Thoracic aorta (tissue), 2 donors: ENCODE results near the gene IWS1. TPM values are rescaled to one million over a fixed set of nuclear protein-coding genes. Genes with fewer than 3 reads are reported as not detected.
"Not testable (repeated sequence)": the region's sequence is repeated elsewhere in the genome, so short reads cannot be mapped to it uniquely, and the experiment has no call there.

Experiments used
- ATAC-seq: fragments of 150-250 bp; one replicate; pipeline ENCODE4 v1.8.0; 2017; ENCODE audit warnings: low read depth; ENCODE audit not compliant: insufficient number of reproducible peaks, low FRiP score
- DNase-seq: peaks from one replicate; pipeline ENCODE4 v3.0.0-alpha.2; 2020; ENCODE audit warnings: low spot score
- H3K27ac ChIP-seq, 2 donors: fragments of 200-600 bp; sonication (generic); 1 replicate in 1 of 2; 2 replicates in 1 of 2; pipeline ENCODE4 v1.5.1; 2016; ENCODE audit warnings: mild to moderate bottlenecking in 2 of 2, moderate library complexity in 2 of 2
- H3K27me3 ChIP-seq: fragments of 200-600 bp; sonication (generic); replicated peaks from 2 replicates; pipeline ENCODE4 v1.6.0; 2016; ENCODE audit warnings: mild to moderate bottlenecking; ENCODE audit not compliant: insufficient read depth
- H3K36me3 ChIP-seq: fragments of 200-600 bp; sonication (generic); one replicate; pipeline ENCODE4 v1.5.1; 2016
- H3K4me1 ChIP-seq, 2 donors: fragments of 200-600 bp; sonication (generic); 1 replicate in 1 of 2; 2 replicates in 1 of 2; pipeline versions ENCODE4 v1.5.1 to v1.6.0; 2016; ENCODE audit warnings: low read depth in 2 of 2, mild to moderate bottlenecking in 1 of 2; ENCODE audit not compliant: control insufficient read depth in 1 of 2
- H3K4me3 ChIP-seq: fragments of 200-600 bp; sonication (generic); 2 replicates; pipeline ENCODE4 v1.5.1; 2016; ENCODE audit warnings: mild to moderate bottlenecking
- H3K9me3 ChIP-seq: fragments of 200-600 bp; sonication (generic); 2 replicates; pipeline ENCODE4 v1.5.1; 2016
- CTCF ChIP-seq: fragments of 200-600 bp; sonication (generic); IDR thresholded peaks from one replicate; pipeline ENCODE4 v1.5.1; 2019; ENCODE audit warnings: antibody characterized with exemption
- total RNA-seq, 2 donors: library from RNA; depleted of rRNA; stranded (reverse); fragments of >200 nt; gene quantifications; one replicate each; pipeline versions ENCODE4 v1.1.0 to v1.2.3, GENCODE V29; 2016

The IWS1 gene
- total RNA-seq, 2 donors from 2014 or later: 43.2 to 54.0 TPM

GRCh38 chr2:127455566-127456493, 70.5 kb downstream of the IWS1 start:
- Histone ChIP-seq H3K9me3 (no peaks in the 10 kb centered on the region), H3K27me3 (no peaks in the 10 kb centered on the region), H3K27ac (no peak overlapping the region), H3K36me3 (no peaks in the 10 kb centered on the region), H3K4me3 (no peak overlapping the region), H3K4me1 (no peaks in the 10 kb centered on the region)
- DNase-seq (no peak), ATAC-seq (no peak)
- no peak for TF ChIP-seq CTCF

- H3K4me1 ChIP-seq: no peaks in the 10 kb centered on the region
- DNase-seq: no peak
- H3K4me3 ChIP-seq: no peak overlapping the region
- TF ChIP-seq CTCF: no peak
- no peak for ATAC-seq
- no peaks in the 10 kb centered on the region for H3K36me3 ChIP-seq
- H3K27me3 ChIP-seq: no peaks in the 10 kb centered on the region
- H3K9me3 ChIP-seq: no peaks in the 10 kb centered on the region
- no peak overlapping the region for H3K27ac ChIP-seq
Observed at GRCh38 chr2:127454595-127455565, 71.4 kb downstream of the IWS1 start.

GRCh38 chr2:127453392-127454171, 72.7 kb downstream of the IWS1 start:
- Histone ChIP-seq H3K9me3 (no peaks in the 10 kb centered on the region), H3K36me3 (no peaks in the 10 kb centered on the region), H3K27ac (no peak overlapping the region), H3K27me3 (no peaks in the 10 kb centered on the region), H3K4me1 (no peaks in the 10 kb centered on the region), H3K4me3 (no peak overlapping the region)
- no peak for DNase-seq
- TF ChIP-seq CTCF: no peak
- ATAC-seq: no peak

GRCh38 chr2:127453013-127453391, 73.3 kb downstream of the IWS1 start:
- H3K4me3 ChIP-seq: no peak overlapping the region
- H3K4me1 ChIP-seq: no peaks in the 10 kb centered on the region
- ATAC-seq (no peak), DNase-seq (no peak)
- no peak for TF ChIP-seq CTCF
- no peaks in the 10 kb centered on the region for H3K36me3 ChIP-seq
- H3K27me3 ChIP-seq: no peaks in the 10 kb centered on the region
- no peaks in the 10 kb centered on the region for H3K9me3 ChIP-seq
- no peak overlapping the region for H3K27ac ChIP-seq

- ATAC-seq, H3K36me3 ChIP-seq, H3K4me3 ChIP-seq, H3K27me3 ChIP-seq, H3K4me1 ChIP-seq, DNase-seq, H3K27ac ChIP-seq, H3K9me3 ChIP-seq: not testable (repeated sequence)
Observed at GRCh38 chr2:127452423-127452822, 73.9 kb downstream of the IWS1 start.
